HTERT RPE-1 (cell line): ENCODE measurements around the gene PLEKHA5.
"Not testable (repeated sequence)": the region's sequence is repeated elsewhere in the genome, so short reads cannot be mapped to it uniquely, and the experiment has no call there.

Source experiments
- in situ Hi-C: fragments of 300-500 bp; cut with MboI; formaldehyde crosslinking; loops from 4 replicates; pipeline ENCODE4 v1.14.3; 2020; ENCODE audit warnings: low sequenced_read_pairs

Gene PLEKHA5

GRCh38 chr12:19398376-19399363 lies 269.1 kb downstream of the PLEKHA5 start:
- in situ Hi-C loops: no loop called here

- in situ Hi-C loops: not testable (repeated sequence)
Observed at GRCh38 chr12:19400649-19401285, 271.2 kb downstream of the PLEKHA5 start.

GRCh38 chr12:19402211-19402610 lies 272.7 kb downstream of the PLEKHA5 start:
- in situ Hi-C loops: no loop called here

GRCh38 chr12:19402743-19403431 lies 273.4 kb downstream of the PLEKHA5 start:
- in situ Hi-C loops: no loop called here

GRCh38 chr12:19404242-19404880 lies 274.8 kb downstream of the PLEKHA5 start:
- in situ Hi-C loops: no loop called here

- in situ Hi-C loops: no loop called here
Observed at GRCh38 chr12:19409376-19409775, 279.8 kb downstream of the PLEKHA5 start.

- in situ Hi-C loops: no loop called here
Observed at GRCh38 chr12:19410211-19410610, 280.7 kb downstream of the PLEKHA5 start.

GRCh38 chr12:19410629-19411185 lies 281.2 kb downstream of the PLEKHA5 start:
- in situ Hi-C loops: no loop called here

GRCh38 chr12:19411234-19412204 lies 282.0 kb downstream of the PLEKHA5 start:
- in situ Hi-C loops: no loop called here

- in situ Hi-C loops: no loop called here
Observed at GRCh38 chr12:19412844-19413243, 283.3 kb downstream of the PLEKHA5 start.

- in situ Hi-C loops: not testable (repeated sequence)
Observed at GRCh38 chr12:19413582-19413981, 284.0 kb downstream of the PLEKHA5 start.

GRCh38 chr12:19415563-19415962 lies 286.0 kb downstream of the PLEKHA5 start:
- in situ Hi-C loops: no loop called here

GRCh38 chr12:19419086-19419485 lies 289.6 kb downstream of the PLEKHA5 start:
- in situ Hi-C loops: no loop called here

GRCh38 chr12:19421503-19422282 lies 292.2 kb downstream of the PLEKHA5 start:
- in situ Hi-C loops: no loop called here

- in situ Hi-C loops: no loop called here
Observed at GRCh38 chr12:19423166-19423930, 293.8 kb downstream of the PLEKHA5 start.
